ENCODE measurements around the gene GRK7. TPM values are rescaled to one million over a fixed set of nuclear protein-coding genes. Genes with fewer than 3 reads are reported as not detected.

Gene GRK7
- total RNA-seq, 1 donor from 2014 or later = not detected

- Mint-ChIP-seq H3K9me3 (ENCODE audit: unreplicated experiment) (no peaks in the 10 kb centered on the region), H3K27me3 (ENCODE audit: low read depth, unreplicated experiment) (no peaks in the 10 kb centered on the region), H3K4me3 (ENCODE audit: unreplicated experiment) (no peak overlapping the region), H3K27ac (ENCODE audit: unreplicated experiment) (no peak overlapping the region), H3K36me3 (ENCODE audit: low read depth, unreplicated experiment) (peaks cover 5% of the 10 kb centered on the region), H3K4me1 (ENCODE audit: low read depth, unreplicated experiment) (no peaks in the 10 kb centered on the region)
- Histone ChIP-seq H3K79me2 (ENCODE audit: insufficient read depth, low read length) (no peaks in the 10 kb centered on the region), H4K20me1 (ENCODE audit: insufficient read depth, low read length) (no peaks in the 10 kb centered on the region), H3K9ac (ENCODE audit: low read length) (no peak overlapping the region), H3K9me3 (ENCODE audit: insufficient read depth, low read depth, low read length) (no peaks in the 10 kb centered on the region), H3K27ac (ENCODE audit: low read depth, low read length) (no peak overlapping the region), H3K36me3 (ENCODE audit: insufficient read depth, low read length) (no peaks in the 10 kb centered on the region), H3K4me3 (ENCODE audit: insufficient read depth, low read depth, low read length) (no peak overlapping the region), H3K27me3 (ENCODE audit: insufficient read depth, low read length) (no peaks in the 10 kb centered on the region), H3K4me2 (ENCODE audit: low read length) (no peak overlapping the region), H3K4me1 (ENCODE audit: insufficient read depth, low read length) (no peaks in the 10 kb centered on the region), H2AFZ (ENCODE audit: low read depth, low read length) (no peak overlapping the region)
- DNase-seq (ENCODE audit: low read depth) (no peak), FAIRE-seq (no peak)
- TF ChIP-seq CTCF (IDR thresholded peaks at IDR 0.05; ENCODE audit: insufficient read depth, low read depth, low read length) = no peak
- no peak for TF ChIP-seq EZH2 (IDR thresholded peaks at IDR 0.05; ENCODE audit: insufficient read depth, low read length)
These were observed 41.1 kb upstream of the GRK7 start for GRCh38 chr3:141722081-141722480.

GRCh38 chr3:141722648-141723047 lies 40.6 kb upstream of the GRK7 start:
- no peak overlapping the region for H2AFZ ChIP-seq (ENCODE audit: low read depth, low read length)
- no peak overlapping the region for H3K4me3 ChIP-seq (ENCODE audit: insufficient read depth, low read depth, low read length)
- H3K79me2 ChIP-seq (ENCODE audit: insufficient read depth, low read length) = no peaks in the 10 kb centered on the region
- H3K9me3 ChIP-seq (ENCODE audit: insufficient read depth, low read depth, low read length) = no peaks in the 10 kb centered on the region
- no peak overlapping the region for H3K27ac Mint-ChIP-seq (ENCODE audit: unreplicated experiment)
- H3K4me1 Mint-ChIP-seq (ENCODE audit: low read depth, unreplicated experiment) = no peaks in the 10 kb centered on the region
- DNase-seq (ENCODE audit: low read depth) (no peak), FAIRE-seq (no peak)
- no peak overlapping the region for H3K4me3 Mint-ChIP-seq (ENCODE audit: unreplicated experiment)
- no peaks in the 10 kb centered on the region for H3K9me3 Mint-ChIP-seq (ENCODE audit: unreplicated experiment)
- H3K36me3 Mint-ChIP-seq (ENCODE audit: low read depth, unreplicated experiment) = peaks cover 5% of the 10 kb centered on the region
- H3K27me3 Mint-ChIP-seq (ENCODE audit: low read depth, unreplicated experiment) = no peaks in the 10 kb centered on the region
- H4K20me1 ChIP-seq (ENCODE audit: insufficient read depth, low read length) = no peaks in the 10 kb centered on the region
- no peak overlapping the region for H3K9ac ChIP-seq (ENCODE audit: low read length)
- H3K27me3 ChIP-seq (ENCODE audit: insufficient read depth, low read length) = no peaks in the 10 kb centered on the region
- TF ChIP-seq CTCF (IDR thresholded peaks at IDR 0.05; ENCODE audit: insufficient read depth, low read depth, low read length) = no peak
- no peak for TF ChIP-seq EZH2 (IDR thresholded peaks at IDR 0.05; ENCODE audit: insufficient read depth, low read length)
- H3K27ac ChIP-seq (ENCODE audit: low read depth, low read length) = no peak overlapping the region
- no peaks in the 10 kb centered on the region for H3K36me3 ChIP-seq (ENCODE audit: insufficient read depth, low read length)
- H3K4me2 ChIP-seq (ENCODE audit: low read length) = no peak overlapping the region
- no peaks in the 10 kb centered on the region for H3K4me1 ChIP-seq (ENCODE audit: insufficient read depth, low read length)

GRCh38 chr3:141723255-141723654 lies 40.0 kb upstream of the GRK7 start:
- Histone ChIP-seq H3K9ac (ENCODE audit: low read length) (no peak overlapping the region), H3K9me3 (ENCODE audit: insufficient read depth, low read depth, low read length) (no peaks in the 10 kb centered on the region), H3K4me1 (ENCODE audit: insufficient read depth, low read length) (no peaks in the 10 kb centered on the region), H4K20me1 (ENCODE audit: insufficient read depth, low read length) (no peaks in the 10 kb centered on the region), H3K27me3 (ENCODE audit: insufficient read depth, low read length) (no peaks in the 10 kb centered on the region), H3K4me2 (ENCODE audit: low read length) (no peak overlapping the region), H3K4me3 (ENCODE audit: insufficient read depth, low read depth, low read length) (no peak overlapping the region), H3K79me2 (ENCODE audit: insufficient read depth, low read length) (no peaks in the 10 kb centered on the region), H3K36me3 (ENCODE audit: insufficient read depth, low read length) (no peaks in the 10 kb centered on the region), H3K27ac (ENCODE audit: low read depth, low read length) (no peak overlapping the region), H2AFZ (ENCODE audit: low read depth, low read length) (no peak overlapping the region)
- no peak for FAIRE-seq
- no peaks in the 10 kb centered on the region for H3K9me3 Mint-ChIP-seq (ENCODE audit: unreplicated experiment)
- no peak for TF ChIP-seq EZH2 (IDR thresholded peaks at IDR 0.05; ENCODE audit: insufficient read depth, low read length)
- no peak for TF ChIP-seq CTCF (IDR thresholded peaks at IDR 0.05; ENCODE audit: insufficient read depth, low read depth, low read length)
- H3K4me1 Mint-ChIP-seq (ENCODE audit: low read depth, unreplicated experiment) = no peaks in the 10 kb centered on the region
- H3K36me3 Mint-ChIP-seq (ENCODE audit: low read depth, unreplicated experiment) = peaks cover 5% of the 10 kb centered on the region
- H3K27me3 Mint-ChIP-seq (ENCODE audit: low read depth, unreplicated experiment) = no peaks in the 10 kb centered on the region
- H3K4me3 Mint-ChIP-seq (ENCODE audit: unreplicated experiment) = no peak overlapping the region
- DNase-seq (ENCODE audit: low read depth) = no peak
- no peak overlapping the region for H3K27ac Mint-ChIP-seq (ENCODE audit: unreplicated experiment)
